Measurements from ENCODE around the gene FKBP5. TPM values are rescaled to one million over a fixed set of nuclear protein-coding genes. Genes with fewer than 3 reads are reported as not detected.

FKBP5 gene
- total and polyA plus RNA-seq, 2 donors (not counting 1 experiment from before 2014, with no cell fraction given): 10.9 to 16.3 TPM

- no peak overlapping the region for H3K9ac ChIP-seq (ENCODE audit: insufficient read depth, low read length)
- peaks cover under 1% of the 10 kb centered on the region for H3K4me1 ChIP-seq (ENCODE audit: control insufficient read depth, extremely low read depth, insufficient read depth, low read length)
- peak overlapping the region; percentile 6 for H2AFZ ChIP-seq (ENCODE audit: low read length)
- peak overlapping the region; percentile 48 for H3K27ac ChIP-seq (ENCODE audit: insufficient read depth, low read length)
- no peaks in the 10 kb centered on the region for H4K20me1 ChIP-seq (ENCODE audit: control insufficient read depth, extremely low read depth, insufficient read depth, low read length)
- H3K4me2 ChIP-seq (ENCODE audit: extremely low read depth, insufficient read depth, low read length): peak overlapping the region; percentile 73
- H3K9me3 ChIP-seq (ENCODE audit: control insufficient read depth, insufficient read depth, low read depth, low read length): no peaks in the 10 kb centered on the region
- DNase-seq (ENCODE audit: low read depth in 2 of 2): peak; percentile 40 to 65
- H3K4me3 ChIP-seq (replicated peaks in 1 of 4; ENCODE audit: control extremely low read depth in 1 of 4, insufficient read depth in 1 of 4, low read depth in 3 of 4, low read length in 4 of 4): peak overlapping the region; percentile 6 to 37 (median 11)
- no peaks in the 10 kb centered on the region for H3K27me3 ChIP-seq (ENCODE audit: control insufficient read depth, insufficient read depth, low read length)
- H3K79me2 ChIP-seq (ENCODE audit: control insufficient read depth, insufficient read depth, low read length): peaks cover 4% of the 10 kb centered on the region
- no peaks in the 10 kb centered on the region for H3K36me3 ChIP-seq (ENCODE audit: control insufficient read depth, insufficient read depth, low read length)
- no peak for TF ChIP-seq CTCF (conservative IDR thresholded peaks at IDR 0.05 in 1 of 2, IDR thresholded peaks at IDR 0.05 in 1 of 2; ENCODE audit: low read depth in 1 of 2, low read length in 2 of 2)
- no peak for TF ChIP-seq EZH2 (IDR thresholded peaks at IDR 0.05; ENCODE audit: low read length, missing control alignments)
Measured at GRCh38 chr6:35668744-35669450, 19.8 kb downstream of the FKBP5 start.

- peak overlapping the region; percentile 48 for H3K27ac ChIP-seq (ENCODE audit: insufficient read depth, low read length)
- peaks cover 8% of the 10 kb centered on the region for H3K4me1 ChIP-seq (ENCODE audit: control insufficient read depth, extremely low read depth, insufficient read depth, low read length)
- H3K4me2 ChIP-seq (ENCODE audit: extremely low read depth, insufficient read depth, low read length): peak overlapping the region; percentile 73
- H3K36me3 ChIP-seq (ENCODE audit: control insufficient read depth, insufficient read depth, low read length): no peaks in the 10 kb centered on the region
- H4K20me1 ChIP-seq (ENCODE audit: control insufficient read depth, extremely low read depth, insufficient read depth, low read length): no peaks in the 10 kb centered on the region
- no peak overlapping the region for H3K9ac ChIP-seq (ENCODE audit: insufficient read depth, low read length)
- H3K4me3 ChIP-seq (replicated peaks in 1 of 4; ENCODE audit: control extremely low read depth in 1 of 4, insufficient read depth in 1 of 4, low read depth in 3 of 4, low read length in 4 of 4): no peak overlapping the region
- TF ChIP-seq CTCF (conservative IDR thresholded peaks at IDR 0.05 in 1 of 2, IDR thresholded peaks at IDR 0.05 in 1 of 2; ENCODE audit: low read depth in 1 of 2, low read length in 2 of 2): no peak
- no peak for TF ChIP-seq EZH2 (IDR thresholded peaks at IDR 0.05; ENCODE audit: low read length, missing control alignments)
- H3K9me3 ChIP-seq (ENCODE audit: control insufficient read depth, insufficient read depth, low read depth, low read length): no peaks in the 10 kb centered on the region
- peaks cover 6% of the 10 kb centered on the region for H3K79me2 ChIP-seq (ENCODE audit: control insufficient read depth, insufficient read depth, low read length)
- H2AFZ ChIP-seq (ENCODE audit: low read length): peak overlapping the region; percentile 59
- H3K27me3 ChIP-seq (ENCODE audit: control insufficient read depth, insufficient read depth, low read length): no peaks in the 10 kb centered on the region
- DNase-seq (ENCODE audit: low read depth in 2 of 2): peak in 1 of 2 donors; percentile 3
Measured at GRCh38 chr6:35668096-35668495, 20.6 kb downstream of the FKBP5 start.

- no peak for DNase-seq (ENCODE audit: low read depth in 2 of 2)
- H3K79me2 ChIP-seq (ENCODE audit: control insufficient read depth, insufficient read depth, low read length): peaks cover 4% of the 10 kb centered on the region
- H3K36me3 ChIP-seq (ENCODE audit: control insufficient read depth, insufficient read depth, low read length): no peaks in the 10 kb centered on the region
- H4K20me1 ChIP-seq (ENCODE audit: control insufficient read depth, extremely low read depth, insufficient read depth, low read length): no peaks in the 10 kb centered on the region
- H2AFZ ChIP-seq (ENCODE audit: low read length): peak overlapping the region; percentile 60
- no peak overlapping the region for H3K27ac ChIP-seq (ENCODE audit: insufficient read depth, low read length)
- no peak overlapping the region for H3K4me2 ChIP-seq (ENCODE audit: extremely low read depth, insufficient read depth, low read length)
- no peak overlapping the region for H3K4me3 ChIP-seq (replicated peaks in 1 of 4; ENCODE audit: control extremely low read depth in 1 of 4, insufficient read depth in 1 of 4, low read depth in 3 of 4, low read length in 4 of 4)
- TF ChIP-seq EZH2 (IDR thresholded peaks at IDR 0.05; ENCODE audit: low read length, missing control alignments) (no peak), CTCF (conservative IDR thresholded peaks at IDR 0.05 in 1 of 2, IDR thresholded peaks at IDR 0.05 in 1 of 2; ENCODE audit: low read depth in 1 of 2, low read length in 2 of 2) (no peak)
- H3K4me1 ChIP-seq (ENCODE audit: control insufficient read depth, extremely low read depth, insufficient read depth, low read length): peaks cover 12% of the 10 kb centered on the region
- H3K9me3 ChIP-seq (ENCODE audit: control insufficient read depth, insufficient read depth, low read depth, low read length): no peaks in the 10 kb centered on the region
- no peak overlapping the region for H3K9ac ChIP-seq (ENCODE audit: insufficient read depth, low read length)
- H3K27me3 ChIP-seq (ENCODE audit: control insufficient read depth, insufficient read depth, low read length): no peaks in the 10 kb centered on the region
Measured at GRCh38 chr6:35665573-35665972, 23.1 kb downstream of the FKBP5 start.

Data from fibroblast of lung (primary cell).